Uterus (tissue), 2 donors: ENCODE data around the gene PLA2G4E.

Experiments used
- CTCF ChIP-seq, 4 experiments: fragments of 200-600 bp in 2 of 4; fragments of 450-650 bp in 2 of 4; sonication (generic) in 2 of 4; IDR thresholded peaks; one replicate each; pipeline ENCODE4 v1.5.1; 2016 to 2019; ENCODE audit warnings: antibody characterized with exemption in 4 of 4, mild to moderate bottlenecking in 2 of 4, moderate library complexity in 1 of 4
- POLR2A ChIP-seq, 2 donors: fragments of 450-650 bp; IDR thresholded peaks; one replicate each; pipeline ENCODE4 v1.6.1; 2016; ENCODE audit warnings: antibody characterized with exemption in 2 of 2, mild to moderate bottlenecking in 1 of 2, moderate library complexity in 1 of 2

GRCh38 chr15:42065468-42065867 is 44.6 kb upstream of the PLA2G4E start:
- TF ChIP-seq CTCF (IDR thresholded peaks at IDR 0.05), result no peak
- TF ChIP-seq POLR2A (IDR thresholded peaks at IDR 0.05), result no peak
